ENCODE results near the gene LARP4B.
"Not testable (repeated sequence)": the region's sequence is repeated elsewhere in the genome, so short reads cannot be mapped to it uniquely, and the experiment has no call there.

LARP4B gene

GRCh38 chr10:770975-771374 lies 160.5 kb downstream of the LARP4B start:
- no peaks in the 10 kb centered on the region for H3K9me3 ChIP-seq (ENCODE audit: control insufficient read depth, insufficient read depth, low read length)
- no peaks in the 10 kb centered on the region for H3K79me2 ChIP-seq (ENCODE audit: control insufficient read depth, low read length)
- H4K20me1 ChIP-seq (ENCODE audit: control insufficient read depth, insufficient read depth, low read depth, low read length) = no peaks in the 10 kb centered on the region
- no peak overlapping the region for H3K4me3 ChIP-seq (ENCODE audit: low read length)
- H3K4me1 ChIP-seq (ENCODE audit: control insufficient read depth, low read length) = no peaks in the 10 kb centered on the region
- no peak for TF ChIP-seq EZH2phosphoT487 (IDR thresholded peaks at IDR 0.05; ENCODE audit: borderline replicate concordance, low read length)
- TF ChIP-seq, protein P1, sequence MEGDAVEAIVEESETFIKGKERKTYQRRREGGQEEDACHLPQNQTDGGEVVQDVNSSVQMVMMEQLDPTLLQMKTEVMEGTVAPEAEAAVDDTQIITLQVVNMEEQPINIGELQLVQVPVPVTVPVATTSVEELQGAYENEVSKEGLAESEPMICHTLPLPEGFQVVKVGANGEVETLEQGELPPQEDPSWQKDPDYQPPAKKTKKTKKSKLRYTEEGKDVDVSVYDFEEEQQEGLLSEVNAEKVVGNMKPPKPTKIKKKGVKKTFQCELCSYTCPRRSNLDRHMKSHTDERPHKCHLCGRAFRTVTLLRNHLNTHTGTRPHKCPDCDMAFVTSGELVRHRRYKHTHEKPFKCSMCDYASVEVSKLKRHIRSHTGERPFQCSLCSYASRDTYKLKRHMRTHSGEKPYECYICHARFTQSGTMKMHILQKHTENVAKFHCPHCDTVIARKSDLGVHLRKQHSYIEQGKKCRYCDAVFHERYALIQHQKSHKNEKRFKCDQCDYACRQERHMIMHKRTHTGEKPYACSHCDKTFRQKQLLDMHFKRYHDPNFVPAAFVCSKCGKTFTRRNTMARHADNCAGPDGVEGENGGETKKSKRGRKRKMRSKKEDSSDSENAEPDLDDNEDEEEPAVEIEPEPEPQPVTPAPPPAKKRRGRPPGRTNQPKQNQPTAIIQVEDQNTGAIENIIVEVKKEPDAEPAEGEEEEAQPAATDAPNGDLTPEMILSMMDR (IDR thresholded peaks at IDR 0.05; ENCODE audit: low read depth, low read length, poor library complexity, severe bottlenecking) = no peak
- H3K36me3 ChIP-seq (ENCODE audit: control insufficient read depth, low read length) = no peaks in the 10 kb centered on the region
- H3K9me2 ChIP-seq (replicated peaks; ENCODE audit: control insufficient read depth, low read length) = no peaks in the 10 kb centered on the region
- no peak overlapping the region for H3K4me2 ChIP-seq (ENCODE audit: low read length)
- H3K27ac ChIP-seq (ENCODE audit: low read depth, low read length) = no peak overlapping the region
- H3K27me3 ChIP-seq (ENCODE audit: control insufficient read depth, low read length) = no peaks in the 10 kb centered on the region
- no peaks in the 10 kb centered on the region for H3F3A ChIP-seq (ENCODE audit: control insufficient read depth, insufficient read depth)

DNA sequence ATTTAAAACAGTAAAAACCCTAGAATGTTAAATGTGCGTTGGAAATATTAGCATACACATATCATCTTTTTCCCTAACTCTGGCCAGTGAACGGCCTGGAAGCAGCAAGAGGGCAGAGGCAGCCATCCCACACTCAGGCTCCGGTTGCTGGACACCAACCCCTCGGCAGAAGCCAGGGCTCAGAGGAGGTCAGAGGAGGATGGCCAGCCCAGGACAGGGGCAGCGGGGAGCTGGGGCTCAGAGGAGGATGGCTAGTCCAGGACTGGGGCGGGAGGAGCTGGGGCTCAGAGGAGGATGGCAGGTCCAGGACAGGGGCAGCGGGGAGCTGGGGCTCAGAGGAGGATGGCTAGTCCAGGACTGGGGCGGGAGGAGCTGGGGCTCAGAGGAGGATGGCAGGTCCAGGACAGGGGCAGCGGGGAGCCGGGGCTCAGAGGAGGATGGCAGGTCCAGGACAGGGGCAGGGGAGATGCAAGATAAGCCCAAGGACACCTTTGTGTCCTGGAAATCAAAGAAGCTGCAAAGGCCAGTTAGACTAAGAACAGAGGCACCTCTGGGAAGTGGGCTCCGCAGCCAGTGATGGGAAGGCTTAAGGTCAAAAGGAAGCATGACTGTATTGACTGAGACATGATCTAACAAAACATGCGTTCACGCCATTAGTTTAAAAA lies 161.3 kb downstream of the LARP4B start:
- H3K9me2 ChIP-seq (replicated peaks; ENCODE audit: control insufficient read depth, low read length); H3K4me2 ChIP-seq (ENCODE audit: low read length); H3K9me3 ChIP-seq (ENCODE audit: control insufficient read depth, insufficient read depth, low read length); H3F3A ChIP-seq (ENCODE audit: control insufficient read depth, insufficient read depth); H3K4me3 ChIP-seq (ENCODE audit: low read length); H3K27me3 ChIP-seq (ENCODE audit: control insufficient read depth, low read length); H3K4me1 ChIP-seq (ENCODE audit: control insufficient read depth, low read length); H3K36me3 ChIP-seq (ENCODE audit: control insufficient read depth, low read length); H3K79me2 ChIP-seq (ENCODE audit: control insufficient read depth, low read length); H4K20me1 ChIP-seq (ENCODE audit: control insufficient read depth, insufficient read depth, low read depth, low read length); H3K27ac ChIP-seq (ENCODE audit: low read depth, low read length): not testable (repeated sequence)

DNA sequence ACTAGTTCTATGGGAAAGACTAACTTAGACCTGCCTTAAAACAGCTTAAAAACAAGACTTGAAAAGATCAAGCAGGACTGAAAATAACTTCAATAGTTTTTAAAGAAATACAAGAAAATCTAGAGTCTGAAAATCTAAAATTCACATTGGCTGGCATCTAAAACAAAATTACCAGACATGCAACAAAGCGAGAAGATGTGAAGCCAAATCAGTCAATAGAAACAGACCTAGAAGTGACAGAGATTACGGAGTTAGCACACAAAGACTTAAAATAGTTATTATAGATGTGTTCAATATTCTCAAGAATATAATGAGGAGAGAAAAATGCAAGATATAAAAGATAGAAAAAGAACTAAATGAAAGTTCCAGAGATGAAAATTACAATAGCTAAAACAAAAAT lies 163.7 kb downstream of the LARP4B start:
- no peak overlapping the region for H3K4me2 ChIP-seq (ENCODE audit: low read length)
- TF ChIP-seq EZH2phosphoT487 (IDR thresholded peaks at IDR 0.05; ENCODE audit: borderline replicate concordance, low read length) = no peak
- H3K9me2 ChIP-seq (replicated peaks; ENCODE audit: control insufficient read depth, low read length) = no peaks in the 10 kb centered on the region
- no peak overlapping the region for H3K4me3 ChIP-seq (ENCODE audit: low read length)
- no peaks in the 10 kb centered on the region for H3K4me1 ChIP-seq (ENCODE audit: control insufficient read depth, low read length)
- no peaks in the 10 kb centered on the region for H3F3A ChIP-seq (ENCODE audit: control insufficient read depth, insufficient read depth)
- H3K79me2 ChIP-seq (ENCODE audit: control insufficient read depth, low read length) = no peaks in the 10 kb centered on the region
- no peaks in the 10 kb centered on the region for H3K27me3 ChIP-seq (ENCODE audit: control insufficient read depth, low read length)
- H4K20me1 ChIP-seq (ENCODE audit: control insufficient read depth, insufficient read depth, low read depth, low read length) = no peaks in the 10 kb centered on the region
- no peak overlapping the region for H3K27ac ChIP-seq (ENCODE audit: low read depth, low read length)
- no peaks in the 10 kb centered on the region for H3K9me3 ChIP-seq (ENCODE audit: control insufficient read depth, insufficient read depth, low read length)
- H3K36me3 ChIP-seq (ENCODE audit: control insufficient read depth, low read length) = no peaks in the 10 kb centered on the region

- Histone ChIP-seq H3F3A (ENCODE audit: control insufficient read depth, insufficient read depth) (no peaks in the 10 kb centered on the region), H3K27ac (ENCODE audit: low read depth, low read length) (no peak overlapping the region), H3K9me3 (ENCODE audit: control insufficient read depth, insufficient read depth, low read length) (no peaks in the 10 kb centered on the region), H3K79me2 (ENCODE audit: control insufficient read depth, low read length) (no peaks in the 10 kb centered on the region), H4K20me1 (ENCODE audit: control insufficient read depth, insufficient read depth, low read depth, low read length) (no peaks in the 10 kb centered on the region), H3K4me1 (ENCODE audit: control insufficient read depth, low read length) (no peaks in the 10 kb centered on the region), H3K4me3 (ENCODE audit: low read length) (no peak overlapping the region), H3K9me2 (replicated peaks; ENCODE audit: control insufficient read depth, low read length) (no peaks in the 10 kb centered on the region), H3K27me3 (ENCODE audit: control insufficient read depth, low read length) (no peaks in the 10 kb centered on the region), H3K4me2 (ENCODE audit: low read length) (no peak overlapping the region), H3K36me3 (ENCODE audit: control insufficient read depth, low read length) (no peaks in the 10 kb centered on the region)
- TF ChIP-seq, protein P1 (IDR thresholded peaks at IDR 0.05; ENCODE audit: low read depth, low read length, poor library complexity, severe bottlenecking) = no peak
- TF ChIP-seq EZH2phosphoT487 (IDR thresholded peaks at IDR 0.05; ENCODE audit: borderline replicate concordance, low read length) = no peak
Observed at GRCh38 chr10:767211-767610, 164.3 kb downstream of the LARP4B start.

All from DOHH2 (cell line).